K562 (cell line): ENCODE results near the gene SPOUT1. TPM values are rescaled to one million over a fixed set of nuclear protein-coding genes. Genes with fewer than 3 reads are reported as not detected.
A peak's percentile ranks its signal among the peaks of the same experiment; 100 is the strongest.

Experiments
- FUS ChIP-seq: fragments of 200-400 bp; formaldehyde crosslinking; optimal IDR thresholded peaks from 2 replicates; pipeline ENCODE3; 2017; ENCODE audit warnings: low read depth, low read length
- GABPB1 ChIP-seq: sonication (generic); formaldehyde crosslinking; IDR thresholded peaks from 2 replicates; pipeline ENCODE4 v1.8.0; 2022; ENCODE audit warnings: mild to moderate bottlenecking, missing genetic modification reagents
- HDGF ChIP-seq: fragments of 450-650 bp; IDR thresholded peaks from 2 replicates; pipeline ENCODE4 v1.6.1; 2016
- MAFK ChIP-seq: IDR thresholded peaks from 2 replicates; pipeline ENCODE4 v1.6.1; 2011; ENCODE audit warnings: low read length, improper control_type of control experiment
- RB1 ChIP-seq: fragments of 450-650 bp; IDR thresholded peaks from 2 replicates; pipeline ENCODE4 v1.6.1; 2017; ENCODE audit warnings: low read depth, mild to moderate bottlenecking
- RBBP5 ChIP-seq: fragments of 200-600 bp; sonication (generic); IDR thresholded peaks from 2 replicates; pipeline ENCODE4 v1.6.1; 2012; ENCODE audit warnings: borderline replicate concordance, mild to moderate bottlenecking, low read length, control low read depth, inconsistent platforms; ENCODE audit not compliant: insufficient read depth, poor library complexity, severe bottlenecking
- RBM25 ChIP-seq: fragments of 200-400 bp; formaldehyde crosslinking; IDR thresholded peaks from 2 replicates; pipeline ENCODE4 v1.6.1; 2018; ENCODE audit warnings: low read length, low read depth, moderate library complexity; ENCODE audit not compliant: severe bottlenecking
- TFAM ChIP-seq: fragments of 250-450 bp; sonication (Bioruptor Pico); conservative IDR thresholded peaks from 2 replicates; pipeline ENCODE4 v1.5.0; 2021; ENCODE audit warnings: mild to moderate bottlenecking, moderate library complexity
- ZEB2 ChIP-seq: fragments of 450-650 bp; IDR thresholded peaks from 2 replicates; pipeline ENCODE4 v1.6.1; 2016
- ZFX ChIP-seq: sonication (generic); formaldehyde crosslinking; IDR thresholded peaks from 2 replicates; pipeline ENCODE4 v1.8.0; 2022; ENCODE audit warnings: mild to moderate bottlenecking, missing genetic modification reagents, moderate library complexity
- ZHX1 ChIP-seq: fragments of 150-350 bp; conservative IDR thresholded peaks from 2 replicates; pipeline ENCODE4 v1.6.1; 2014; ENCODE audit warnings: low read length
- ZNF445 ChIP-seq: fragments of 250-450 bp; sonication (Bioruptor Pico); IDR thresholded peaks from 2 replicates; pipeline ENCODE4 v1.4.0; 2020; ENCODE audit warnings: low read depth, mild to moderate bottlenecking, moderate library complexity
- polyA plus RNA-seq, 8 experiments: library from polyadenylated mRNA; depleted of rRNA in 4 of 8; stranded (reverse) in 5 of 8; unstranded in 3 of 8; fragments of >200 nt; fragmentation: Nextera tagmentation in 2 of 8; fragmentation: Illumina TruSeq in 1 of 8; extraction: Ambion mirVana in 2 of 8; extraction: Trizol in 1 of 8; gene quantifications; 2 replicates each; pipeline versions ENCODE4 v1.2.1 to v1.2.3, GENCODE V29; 2011 to 2014; ENCODE audit warnings: inconsistent platforms in 1 of 8, missing spikeins in 1 of 8
- total RNA-seq, 7 experiments: library from RNA; depleted of rRNA in 6 of 7; stranded (reverse); fragments of >200 nt in 6 of 7; fragmentation: Illumina TruSeq in 2 of 7; extraction: Trizol in 2 of 7; gene quantifications; 2 replicates each; pipeline versions ENCODE4 v1.2.1 to v1.2.3, GENCODE V29; 2011 to 2021; ENCODE audit warnings: low replicate concordance in 1 of 7
- TF ChIP-seq, protein P1 (sequence below): sonication (generic); formaldehyde crosslinking; IDR thresholded peaks from 2 replicates; pipeline ENCODE4 v1.8.0; 2022; ENCODE audit warnings: mild to moderate bottlenecking, missing genetic modification reagents, borderline replicate concordance
- TF ChIP-seq, protein P2 (sequence below), 3 experiments: IDR thresholded peaks in 2 of 3; conservative IDR thresholded peaks in 1 of 3; 2 replicates each; pipeline ENCODE4 v1.5.1; 2011 to 2012; ENCODE audit warnings: low read length in 3 of 3, mild to moderate bottlenecking in 3 of 3, control low read depth in 2 of 3, improper control_type of control experiment in 1 of 3, inconsistent platforms in 1 of 3, low read depth in 1 of 3, mixed read lengths in 1 of 3, moderate library complexity in 1 of 3; ENCODE audit not compliant: insufficient read depth in 2 of 3
- TF ChIP-seq, protein P3 (sequence below), 3 experiments: fragments of 200-800 bp in 1 of 3; sonication (Bioruptor generic) in 1 of 3; sonication (generic) in 1 of 3; formaldehyde crosslinking in 1 of 3; IDR thresholded peaks; 2 replicates each; pipeline versions ENCODE4 v1.6.1 to v1.8.0; 2016 to 2022; ENCODE audit warnings: mild to moderate bottlenecking in 2 of 3, missing compliant biosample characterization in 2 of 3, missing genetic modification characterization in 2 of 3, missing genetic modification reagents in 1 of 3
- TF ChIP-seq, protein P4 (sequence below), 2 experiments: IDR thresholded peaks; 2 replicates each; pipeline ENCODE4 v1.6.1; 2011; ENCODE audit warnings: borderline replicate concordance in 1 of 2, control low read depth in 1 of 2, low read depth in 1 of 2, low read length in 1 of 2, mild to moderate bottlenecking in 1 of 2, mixed read lengths in 1 of 2, moderate library complexity in 1 of 2; ENCODE audit not compliant: insufficient read depth in 1 of 2, insufficient read length in 1 of 2, poor library complexity in 1 of 2, severe bottlenecking in 1 of 2; ENCODE audit errors: extremely low read depth in 1 of 2

Gene SPOUT1
- total and polyA plus RNA-seq, 9 of the 15 experiments (the other 6 are each of a cell fraction or from before 2014, with no cell fraction given) = 10.6 to 121 (median 37.4) TPM

DNA sequence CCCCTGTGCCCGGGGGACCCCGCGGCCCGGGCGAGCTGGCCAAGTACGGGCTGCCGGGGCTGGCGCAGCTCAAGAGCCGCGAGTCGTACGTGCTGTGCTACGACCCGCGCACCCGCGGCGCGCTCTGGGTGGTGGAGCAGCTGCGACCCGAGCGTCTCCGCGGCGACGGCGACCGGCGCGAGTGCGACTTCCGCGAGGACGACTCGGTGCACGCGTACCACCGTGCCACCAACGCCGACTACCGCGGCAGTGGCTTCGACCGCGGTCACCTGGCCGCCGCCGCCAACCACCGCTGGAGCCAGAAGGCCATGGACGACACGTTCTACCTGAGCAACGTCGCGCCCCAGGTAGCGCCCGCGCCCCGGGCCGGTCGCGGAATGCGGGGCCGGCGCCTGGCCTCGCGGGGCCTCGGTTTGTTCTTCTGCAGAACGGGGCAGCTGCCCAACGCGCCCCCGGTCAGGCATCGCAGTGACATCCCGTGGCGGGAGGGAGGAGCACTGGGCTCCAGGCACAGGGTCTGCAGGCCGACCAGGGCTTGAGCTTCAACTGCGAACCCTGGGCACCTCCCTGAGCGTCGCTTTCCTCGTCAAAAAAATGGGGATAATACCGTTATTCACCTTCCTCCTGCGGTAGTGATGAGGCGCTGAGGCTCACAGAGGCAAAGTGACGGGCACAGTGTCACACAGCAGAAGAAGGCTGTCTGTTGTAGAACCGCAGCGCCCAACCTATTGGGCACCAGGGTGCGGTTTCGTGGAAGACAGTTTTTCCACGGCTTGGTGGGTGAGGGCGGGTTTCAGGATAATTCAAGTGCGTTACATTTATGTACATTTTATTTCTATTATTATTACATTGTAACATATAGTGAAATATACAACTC, 10.5 kb downstream of the SPOUT1 start (continued):
- TF ChIP-seq, protein P1, sequence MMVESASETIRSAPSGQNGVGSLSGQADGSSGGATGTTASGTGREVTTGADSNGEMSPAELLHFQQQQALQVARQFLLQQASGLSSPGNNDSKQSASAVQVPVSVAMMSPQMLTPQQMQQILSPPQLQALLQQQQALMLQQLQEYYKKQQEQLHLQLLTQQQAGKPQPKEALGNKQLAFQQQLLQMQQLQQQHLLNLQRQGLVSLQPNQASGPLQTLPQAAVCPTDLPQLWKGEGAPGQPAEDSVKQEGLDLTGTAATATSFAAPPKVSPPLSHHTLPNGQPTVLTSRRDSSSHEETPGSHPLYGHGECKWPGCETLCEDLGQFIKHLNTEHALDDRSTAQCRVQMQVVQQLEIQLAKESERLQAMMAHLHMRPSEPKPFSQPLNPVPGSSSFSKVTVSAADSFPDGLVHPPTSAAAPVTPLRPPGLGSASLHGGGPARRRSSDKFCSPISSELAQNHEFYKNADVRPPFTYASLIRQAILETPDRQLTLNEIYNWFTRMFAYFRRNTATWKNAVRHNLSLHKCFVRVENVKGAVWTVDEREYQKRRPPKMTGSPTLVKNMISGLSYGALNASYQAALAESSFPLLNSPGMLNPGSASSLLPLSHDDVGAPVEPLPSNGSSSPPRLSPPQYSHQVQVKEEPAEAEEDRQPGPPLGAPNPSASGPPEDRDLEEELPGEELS (CRISPR knock-in tag) = 0 out of 2 replicates have a peak, but pooled peaks have one; percentile 67
- TF ChIP-seq ZHX1 (no peak), MAFK (no peak), TFAM (CRISPR knock-in tag) (no peak), RB1 (peak; percentile 44; the same call in 1 of the 2 replicates), RBM25 (peak; percentile 65), FUS (peak; percentile 23), ZFX (CRISPR knock-in tag) (no peak; the same call in 1 of the 2 replicates), ZEB2 (0 out of 2 replicates have a peak, but pooled peaks have one; percentile 20), RBBP5 (peak; percentile 88), HDGF (no peak), ZNF445 (CRISPR knock-in tag) (no peak), GABPB1 (peak; percentile 53; the same call in 1 of the 2 replicates)
- TF ChIP-seq, protein P2, sequence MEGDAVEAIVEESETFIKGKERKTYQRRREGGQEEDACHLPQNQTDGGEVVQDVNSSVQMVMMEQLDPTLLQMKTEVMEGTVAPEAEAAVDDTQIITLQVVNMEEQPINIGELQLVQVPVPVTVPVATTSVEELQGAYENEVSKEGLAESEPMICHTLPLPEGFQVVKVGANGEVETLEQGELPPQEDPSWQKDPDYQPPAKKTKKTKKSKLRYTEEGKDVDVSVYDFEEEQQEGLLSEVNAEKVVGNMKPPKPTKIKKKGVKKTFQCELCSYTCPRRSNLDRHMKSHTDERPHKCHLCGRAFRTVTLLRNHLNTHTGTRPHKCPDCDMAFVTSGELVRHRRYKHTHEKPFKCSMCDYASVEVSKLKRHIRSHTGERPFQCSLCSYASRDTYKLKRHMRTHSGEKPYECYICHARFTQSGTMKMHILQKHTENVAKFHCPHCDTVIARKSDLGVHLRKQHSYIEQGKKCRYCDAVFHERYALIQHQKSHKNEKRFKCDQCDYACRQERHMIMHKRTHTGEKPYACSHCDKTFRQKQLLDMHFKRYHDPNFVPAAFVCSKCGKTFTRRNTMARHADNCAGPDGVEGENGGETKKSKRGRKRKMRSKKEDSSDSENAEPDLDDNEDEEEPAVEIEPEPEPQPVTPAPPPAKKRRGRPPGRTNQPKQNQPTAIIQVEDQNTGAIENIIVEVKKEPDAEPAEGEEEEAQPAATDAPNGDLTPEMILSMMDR (IDR thresholded peaks at IDR 0.05 in 2 of 3, conservative IDR thresholded peaks at IDR 0.05 in 1 of 3; ENCODE audit: insufficient read depth in 2 of 3, low read depth in 1 of 3, low read length in 3 of 3) = peak in 2 of 3 experiments; percentile 13 to 27; a peak in 3 of 6 replicates
- TF ChIP-seq, protein P3, sequence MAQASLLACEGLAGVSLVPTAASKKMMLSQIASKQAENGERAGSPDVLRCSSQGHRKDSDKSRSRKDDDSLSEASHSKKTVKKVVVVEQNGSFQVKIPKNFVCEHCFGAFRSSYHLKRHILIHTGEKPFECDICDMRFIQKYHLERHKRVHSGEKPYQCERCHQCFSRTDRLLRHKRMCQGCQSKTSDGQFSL (CRISPR knock-in tag; IDR thresholded peaks at IDR 0.05) = 0 out of 2 replicates have a peak, but pooled peaks have one; percentile 17
- TF ChIP-seq, protein P3 (tag; IDR thresholded peaks at IDR 0.05) = no peak
- TF ChIP-seq, protein P4, sequence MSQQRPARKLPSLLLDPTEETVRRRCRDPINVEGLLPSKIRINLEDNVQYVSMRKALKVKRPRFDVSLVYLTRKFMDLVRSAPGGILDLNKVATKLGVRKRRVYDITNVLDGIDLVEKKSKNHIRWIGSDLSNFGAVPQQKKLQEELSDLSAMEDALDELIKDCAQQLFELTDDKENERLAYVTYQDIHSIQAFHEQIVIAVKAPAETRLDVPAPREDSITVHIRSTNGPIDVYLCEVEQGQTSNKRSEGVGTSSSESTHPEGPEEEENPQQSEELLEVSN (IDR thresholded peaks at IDR 0.05; ENCODE audit: borderline replicate concordance in 1 of 2, extremely low read depth in 1 of 2, insufficient read depth in 1 of 2, insufficient read length in 1 of 2, low read depth in 1 of 2, low read length in 1 of 2, poor library complexity in 1 of 2, severe bottlenecking in 1 of 2) = peak; percentile 24 to 34
